Colonic mucosa (tissue), 4 donors: Measurements from ENCODE around the gene HS3ST2. TPM values are rescaled to one million over a fixed set of nuclear protein-coding genes. Genes with fewer than 3 reads are reported as not detected.

Experiments
- DNase-seq: peaks from one replicate; pipeline ENCODE4 v3.0.0-alpha.2; 2020
- H3K27ac ChIP-seq: fragments of 200-600 bp; one replicate; pipeline ENCODE4 v1.8.0; 2021
- H3K27me3 ChIP-seq: fragments of 200-600 bp; one replicate; pipeline ENCODE4 v1.8.0; 2021
- H3K36me3 ChIP-seq: fragments of 200-600 bp; one replicate; pipeline ENCODE4 v1.8.0; 2021
- H3K4me1 ChIP-seq: fragments of 200-600 bp; one replicate; pipeline ENCODE4 v1.8.0; 2021; ENCODE audit warnings: mild to moderate bottlenecking
- H3K4me3 ChIP-seq: fragments of 200-600 bp; one replicate; pipeline ENCODE4 v1.8.0; 2021
- H3K9ac ChIP-seq, 2 donors: one replicate each; pipeline ENCODE4 v1.7.0; 2013; ENCODE audit warnings: control low read depth in 2 of 2, low read depth in 2 of 2, low read length in 2 of 2
- H3K9me3 ChIP-seq: fragments of 200-600 bp; one replicate; pipeline ENCODE4 v1.8.0; 2021
- intact Hi-C: fragments of 100-400 bp; cut with DNase I; formaldehyde crosslinking; loops from one replicate; pipeline ENCODE4 v1.14.1; 2022
- total RNA-seq, 2 donors: library from RNA; stranded (reverse); fragmentation: NEBNext Ultra II Directional in 1 of 2; extraction: Animal tissue kit (Norgen Biotek cat#: 25700) in 1 of 2; gene quantifications; one replicate each; pipeline ENCODE4 v1.2.1, GENCODE V29; 2021
- TF ChIP-seq, protein P1 (sequence below): fragments of 200-600 bp; IDR thresholded peaks from one replicate; pipeline ENCODE4 v1.8.0; 2022; ENCODE audit warnings: antibody characterized with exemption, mild to moderate bottlenecking
- donor health status: healthy.
- donor health status: DM: no; HTN: no; CAD: no.
- donor health status: DM: no; HTN: no; CAD: no.

HS3ST2 gene
- total RNA-seq, 2 donors from 2014 or later: 0.24 to 0.47 TPM

DNA sequence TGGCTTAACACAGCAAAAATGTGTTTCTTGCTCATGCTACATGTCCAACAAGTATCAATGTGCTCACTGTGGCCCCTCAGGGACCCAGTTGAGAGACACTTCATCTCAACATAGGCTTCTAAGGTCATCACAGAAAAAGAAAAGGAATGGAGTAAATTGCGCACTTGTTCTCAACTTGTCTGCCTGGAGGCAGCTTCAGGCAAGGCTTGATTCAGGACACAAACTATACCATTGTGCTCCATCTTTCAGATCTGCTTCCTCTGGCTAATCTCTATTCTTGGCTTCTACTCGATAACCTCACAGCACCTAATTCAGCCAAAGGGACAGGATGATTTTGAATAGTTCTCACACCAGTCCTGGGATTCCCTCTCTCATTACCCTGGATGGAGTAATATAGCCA, 35.6 kb downstream of the HS3ST2 start:
- Histone ChIP-seq H3K27ac (no peak overlapping the region), H3K4me3 (no peak overlapping the region), H3K4me1 (no peaks in the 10 kb centered on the region), H3K27me3 (no peaks in the 10 kb centered on the region), H3K36me3 (no peaks in the 10 kb centered on the region), H3K9ac (no peak overlapping the region), H3K9me3 (no peaks in the 10 kb centered on the region)
- TF ChIP-seq, protein P1, sequence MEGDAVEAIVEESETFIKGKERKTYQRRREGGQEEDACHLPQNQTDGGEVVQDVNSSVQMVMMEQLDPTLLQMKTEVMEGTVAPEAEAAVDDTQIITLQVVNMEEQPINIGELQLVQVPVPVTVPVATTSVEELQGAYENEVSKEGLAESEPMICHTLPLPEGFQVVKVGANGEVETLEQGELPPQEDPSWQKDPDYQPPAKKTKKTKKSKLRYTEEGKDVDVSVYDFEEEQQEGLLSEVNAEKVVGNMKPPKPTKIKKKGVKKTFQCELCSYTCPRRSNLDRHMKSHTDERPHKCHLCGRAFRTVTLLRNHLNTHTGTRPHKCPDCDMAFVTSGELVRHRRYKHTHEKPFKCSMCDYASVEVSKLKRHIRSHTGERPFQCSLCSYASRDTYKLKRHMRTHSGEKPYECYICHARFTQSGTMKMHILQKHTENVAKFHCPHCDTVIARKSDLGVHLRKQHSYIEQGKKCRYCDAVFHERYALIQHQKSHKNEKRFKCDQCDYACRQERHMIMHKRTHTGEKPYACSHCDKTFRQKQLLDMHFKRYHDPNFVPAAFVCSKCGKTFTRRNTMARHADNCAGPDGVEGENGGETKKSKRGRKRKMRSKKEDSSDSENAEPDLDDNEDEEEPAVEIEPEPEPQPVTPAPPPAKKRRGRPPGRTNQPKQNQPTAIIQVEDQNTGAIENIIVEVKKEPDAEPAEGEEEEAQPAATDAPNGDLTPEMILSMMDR: no peak
- intact Hi-C loops: no loop called here
- DNase-seq: no peak

GRCh38 chr16:22855231-22855630, 41.3 kb downstream of the HS3ST2 start:
- no peak for DNase-seq
- Histone ChIP-seq H3K36me3 (no peaks in the 10 kb centered on the region), H3K27ac (no peak overlapping the region), H3K27me3 (no peaks in the 10 kb centered on the region), H3K4me3 (no peak overlapping the region), H3K9me3 (no peaks in the 10 kb centered on the region), H3K4me1 (no peaks in the 10 kb centered on the region), H3K9ac (no peak overlapping the region)
- TF ChIP-seq, protein P1: no peak
- intact Hi-C loops: no loop called here

GRCh38 chr16:22857296-22858025, 43.5 kb downstream of the HS3ST2 start:
- no peaks in the 10 kb centered on the region for H3K36me3 ChIP-seq
- DNase-seq: no peak
- no peak overlapping the region for H3K9ac ChIP-seq
- TF ChIP-seq, protein P1: no peak
- no peaks in the 10 kb centered on the region for H3K9me3 ChIP-seq
- no peaks in the 10 kb centered on the region for H3K27me3 ChIP-seq
- intact Hi-C loops: no loop called here
- no peak overlapping the region for H3K4me3 ChIP-seq
- H3K27ac ChIP-seq: no peak overlapping the region
- H3K4me1 ChIP-seq: no peaks in the 10 kb centered on the region

- intact Hi-C loops: no loop called here
- DNase-seq: no peak
- TF ChIP-seq, protein P1: no peak
- no peaks in the 10 kb centered on the region for H3K4me1 ChIP-seq
- H3K27me3 ChIP-seq: no peaks in the 10 kb centered on the region
- no peak overlapping the region for H3K27ac ChIP-seq
- H3K36me3 ChIP-seq: no peaks in the 10 kb centered on the region
- H3K4me3 ChIP-seq: no peak overlapping the region
- no peak overlapping the region for H3K9ac ChIP-seq
- no peaks in the 10 kb centered on the region for H3K9me3 ChIP-seq
Observed at GRCh38 chr16:22859925-22860324, 46.0 kb downstream of the HS3ST2 start.

DNA sequence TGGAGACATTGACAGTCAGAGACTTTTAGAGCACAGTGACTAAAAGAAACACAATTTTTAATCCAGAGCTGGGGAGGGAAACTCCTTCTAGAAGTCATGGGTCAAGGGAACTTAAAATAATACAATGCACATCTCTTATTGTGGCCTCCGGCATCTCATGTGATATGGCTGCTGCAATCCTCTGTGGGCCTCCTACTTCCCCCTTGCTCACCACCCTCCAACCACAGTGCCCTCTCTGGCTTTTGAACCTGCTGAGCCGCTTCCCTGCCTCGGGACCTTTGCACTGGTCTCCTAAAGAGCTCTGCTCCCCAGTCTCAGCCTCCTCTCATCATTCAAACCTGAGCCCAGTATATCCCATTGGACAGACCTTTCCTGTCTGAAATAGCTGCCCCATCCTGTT, 47.6 kb downstream of the HS3ST2 start:
- intact Hi-C loops: no loop called here
- DNase-seq: no peak
- Histone ChIP-seq H3K4me3 (no peak overlapping the region), H3K27ac (no peak overlapping the region), H3K9me3 (no peaks in the 10 kb centered on the region), H3K27me3 (no peaks in the 10 kb centered on the region), H3K9ac (no peak overlapping the region), H3K4me1 (no peaks in the 10 kb centered on the region), H3K36me3 (no peaks in the 10 kb centered on the region)
- TF ChIP-seq, protein P1: no peak
